AG09309 (cell line): ENCODE results near the gene RSBN1L.

Source experiments
- DNase-seq: peaks from one replicate; pipeline ENCODE4 v3.0.0-alpha.2; 2010; ENCODE audit warnings: low read depth
- H3K4me3 ChIP-seq: 2 replicates; pipeline ENCODE4 v1.5.1; 2011; ENCODE audit warnings: mild to moderate bottlenecking, low read depth, low read length, moderate library complexity; ENCODE audit not compliant: control insufficient read depth
- TF ChIP-seq, protein P1 (sequence below): IDR thresholded peaks from 2 replicates; pipeline ENCODE4 v1.5.1; 2011; ENCODE audit warnings: mild to moderate bottlenecking, low read depth, low read length, inconsistent platforms; ENCODE audit not compliant: insufficient read depth, control insufficient read depth; ENCODE audit errors: missing control alignments

Gene RSBN1L

DNA sequence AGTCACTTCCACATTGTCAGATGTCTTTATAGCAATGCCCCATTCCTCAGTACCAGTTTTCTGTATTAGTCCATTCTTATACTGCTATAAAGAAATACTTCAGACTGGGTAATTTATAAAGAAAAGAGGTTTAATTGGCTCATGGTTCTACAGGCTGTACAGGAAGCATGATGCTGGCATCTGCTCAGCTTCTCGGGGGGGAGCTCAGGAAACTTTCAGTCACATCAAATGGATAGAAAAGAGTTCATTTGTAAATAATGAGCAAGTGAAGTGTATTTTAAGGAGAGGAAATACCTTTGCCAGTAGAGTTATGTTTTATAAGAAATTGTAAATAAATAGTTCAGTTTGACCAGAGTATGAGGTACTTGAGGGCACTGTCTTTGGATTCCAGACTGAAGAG, 51.5 kb downstream of the RSBN1L start:
- no peak overlapping the region for H3K4me3 ChIP-seq
- TF ChIP-seq, protein P1, sequence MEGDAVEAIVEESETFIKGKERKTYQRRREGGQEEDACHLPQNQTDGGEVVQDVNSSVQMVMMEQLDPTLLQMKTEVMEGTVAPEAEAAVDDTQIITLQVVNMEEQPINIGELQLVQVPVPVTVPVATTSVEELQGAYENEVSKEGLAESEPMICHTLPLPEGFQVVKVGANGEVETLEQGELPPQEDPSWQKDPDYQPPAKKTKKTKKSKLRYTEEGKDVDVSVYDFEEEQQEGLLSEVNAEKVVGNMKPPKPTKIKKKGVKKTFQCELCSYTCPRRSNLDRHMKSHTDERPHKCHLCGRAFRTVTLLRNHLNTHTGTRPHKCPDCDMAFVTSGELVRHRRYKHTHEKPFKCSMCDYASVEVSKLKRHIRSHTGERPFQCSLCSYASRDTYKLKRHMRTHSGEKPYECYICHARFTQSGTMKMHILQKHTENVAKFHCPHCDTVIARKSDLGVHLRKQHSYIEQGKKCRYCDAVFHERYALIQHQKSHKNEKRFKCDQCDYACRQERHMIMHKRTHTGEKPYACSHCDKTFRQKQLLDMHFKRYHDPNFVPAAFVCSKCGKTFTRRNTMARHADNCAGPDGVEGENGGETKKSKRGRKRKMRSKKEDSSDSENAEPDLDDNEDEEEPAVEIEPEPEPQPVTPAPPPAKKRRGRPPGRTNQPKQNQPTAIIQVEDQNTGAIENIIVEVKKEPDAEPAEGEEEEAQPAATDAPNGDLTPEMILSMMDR = no peak
- no peak for DNase-seq

DNA sequence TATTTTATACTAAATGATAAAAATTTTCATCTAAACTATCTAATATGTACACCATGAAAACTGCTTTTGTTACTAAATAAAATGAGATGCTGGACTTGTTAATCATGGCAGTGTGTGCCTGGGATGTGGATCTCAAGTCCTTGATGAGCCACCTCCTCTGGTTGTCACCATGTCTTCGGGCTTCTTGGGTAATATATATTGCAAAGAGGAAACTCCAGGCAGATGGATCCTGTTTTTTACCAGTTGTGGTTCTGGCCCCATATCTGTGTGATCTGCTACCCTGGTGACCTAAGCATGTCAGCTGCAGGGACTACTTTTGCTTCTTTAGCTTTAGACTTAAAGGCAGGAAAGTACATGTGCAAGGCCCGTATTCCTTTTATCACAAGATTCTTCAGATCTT, 55.8 kb downstream of the RSBN1L start:
- H3K4me3 ChIP-seq = no peak overlapping the region
- TF ChIP-seq, protein P1 = no peak
- no peak for DNase-seq

DNA sequence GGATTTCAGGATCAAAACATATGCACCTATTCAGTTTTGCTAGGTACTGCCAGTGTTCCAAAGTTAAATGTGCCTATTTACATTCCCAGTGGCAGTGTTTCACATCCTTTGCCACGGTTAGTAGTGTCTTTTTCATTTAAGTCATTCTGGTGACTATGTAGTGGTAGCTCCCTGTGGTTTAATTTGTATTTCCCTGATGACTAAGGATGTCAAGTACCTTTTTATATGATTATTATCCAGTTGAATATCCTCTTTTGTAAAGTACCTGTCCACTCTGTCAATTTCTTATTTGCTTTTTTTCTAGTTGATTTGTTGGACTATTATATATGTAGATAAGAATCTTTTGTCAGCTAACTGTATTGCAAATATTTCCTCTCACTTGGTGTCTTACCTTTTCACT, 56.9 kb downstream of the RSBN1L start:
- no peak for DNase-seq
- H3K4me3 ChIP-seq = no peak overlapping the region
- TF ChIP-seq, protein P1 = no peak

DNA sequence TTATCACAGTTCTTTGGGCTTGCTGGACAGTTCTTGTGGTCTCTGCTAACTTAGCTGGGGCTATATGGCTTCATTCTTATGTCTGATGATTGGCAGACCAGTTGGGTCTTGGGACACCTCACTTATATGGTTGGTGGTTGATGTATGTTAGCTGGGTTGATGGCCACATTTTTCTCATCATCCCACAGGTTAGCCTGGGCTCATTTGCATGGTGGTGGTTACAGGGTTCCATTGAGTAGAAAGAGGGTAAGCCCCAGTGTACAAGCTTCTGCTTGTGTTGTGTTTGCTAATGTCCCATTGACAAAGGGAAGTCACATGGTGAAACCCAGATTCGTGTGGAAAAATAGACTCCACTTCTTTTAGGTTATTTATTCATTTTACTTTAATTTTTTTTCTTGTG, 61.3 kb downstream of the RSBN1L start:
- no peak for DNase-seq
- TF ChIP-seq, protein P1 = no peak
- no peak overlapping the region for H3K4me3 ChIP-seq

DNA sequence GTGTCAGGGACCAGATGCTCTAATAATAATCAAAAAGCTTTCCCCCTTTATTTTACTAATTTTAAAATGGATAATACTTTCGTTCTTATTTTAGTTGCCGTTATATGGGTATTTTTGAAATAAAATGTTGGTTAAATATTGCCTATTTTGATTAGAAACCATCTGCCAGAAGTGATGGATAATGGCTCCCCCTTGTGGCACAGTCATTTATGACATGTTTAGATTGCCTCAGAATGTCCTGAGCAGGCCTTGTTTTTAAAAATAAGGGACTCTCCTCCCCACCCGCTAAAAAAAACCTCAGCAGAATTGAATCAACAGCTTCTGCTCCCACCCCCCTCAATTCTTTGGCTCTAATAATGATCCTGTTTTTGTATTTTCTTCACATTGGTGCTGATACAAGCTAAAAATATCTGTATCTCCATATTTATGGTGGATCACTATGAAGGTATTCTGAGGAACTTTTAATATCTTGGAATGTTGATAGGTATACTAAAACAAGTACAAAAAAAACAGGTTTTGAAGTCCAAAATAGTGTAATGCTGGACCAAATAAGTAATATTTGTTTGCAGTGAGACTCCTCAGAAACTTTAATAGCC, 63.1 kb downstream of the RSBN1L start:
- H3K4me3 ChIP-seq = no peak overlapping the region
- TF ChIP-seq, protein P1 = peak; percentile 69
- no peak for DNase-seq

DNA sequence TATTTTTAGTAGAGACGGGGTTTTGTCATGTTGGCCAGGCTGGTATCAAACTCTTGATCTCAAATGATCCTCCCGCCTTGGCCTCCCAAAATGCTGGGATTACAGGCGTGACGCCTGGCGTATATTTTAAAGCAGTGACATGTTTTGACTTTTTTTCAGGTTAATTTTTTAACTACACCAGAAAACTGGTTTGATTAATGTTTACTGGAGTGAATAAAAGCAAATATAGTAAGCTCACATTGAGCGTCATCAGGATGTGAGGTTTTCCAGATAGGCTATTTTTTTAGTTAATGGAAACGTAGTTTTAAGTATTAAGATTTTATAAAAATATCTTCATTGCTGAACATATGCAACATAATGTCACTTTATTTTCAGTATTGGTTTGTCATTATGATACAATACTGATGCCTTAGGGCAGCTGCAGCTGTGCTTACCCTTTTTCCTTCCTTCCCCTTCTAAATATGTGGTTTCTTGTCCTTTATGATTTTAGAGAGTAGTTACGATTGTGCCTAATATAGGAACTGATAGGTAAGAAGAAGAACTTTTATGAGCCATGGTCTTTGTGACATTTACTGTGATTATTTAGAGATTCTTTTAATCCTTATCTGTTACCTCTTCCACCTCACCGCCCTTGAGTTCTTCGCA, 64.7 kb downstream of the RSBN1L start:
- TF ChIP-seq, protein P1 = no peak
- DNase-seq = no peak
- no peak overlapping the region for H3K4me3 ChIP-seq

DNA sequence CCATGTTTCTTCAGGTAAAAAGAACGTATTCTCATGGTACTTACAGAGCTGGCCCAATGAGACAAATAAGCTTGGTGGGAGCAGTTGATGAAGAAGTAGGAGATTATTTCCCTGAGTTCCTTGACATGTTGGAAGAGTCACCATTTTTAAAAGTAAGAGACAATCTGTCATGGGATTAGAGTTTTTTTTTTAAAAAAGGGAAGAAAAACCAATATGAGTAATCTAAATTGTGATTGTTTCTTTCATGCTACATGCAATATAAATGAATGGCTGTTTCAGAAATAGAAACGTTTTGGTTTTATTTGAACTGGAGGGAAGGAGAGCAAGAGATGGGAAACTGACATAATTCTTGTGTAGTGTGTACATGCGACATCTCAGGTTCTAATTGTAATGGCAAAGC, 69.2 kb downstream of the RSBN1L start:
- H3K4me3 ChIP-seq = no peak overlapping the region
- DNase-seq = no peak
- TF ChIP-seq, protein P1 = no peak
